IMR-90 (cell line): ENCODE measurements around the gene METTL15. TPM values are rescaled to one million over a fixed set of nuclear protein-coding genes. Genes with fewer than 3 reads are reported as not detected.

Source experiments
- ATAC-seq: fragments of 200-7000 bp; cut with Tn5 transposase; 2 replicates; pipeline ENCODE4 v1.9.1; 2020; ENCODE audit warnings: low read depth, mild to moderate bottlenecking, moderate library complexity
- BruUV-seq: library from RNA; stranded (reverse); fragments of 400-500 nt; replicated peaks from 2 replicates; lab custom pipeline; 2021; lab: Mats Ljungman, UMichigan
- CTCF ChIA-PET: fragments of 300-600 bp; formaldehyde crosslinking; extraction: SDS; loops from one replicate; lab custom pipeline; 2021; ENCODE audit warnings: antibody characterized with exemption; lab: Yijun Ruan, JAX
- POLR2A ChIA-PET: fragments of 300-600 bp; sonication (Branson Sonifier 250); formaldehyde crosslinking; loops from one replicate; lab custom pipeline; 2022; ENCODE audit warnings: antibody characterized with exemption; ENCODE audit not compliant: unreplicated experiment; lab: Charles Lee
- DNase-seq: peaks from one replicate; pipeline ENCODE4 v3.0.0; 2013
- H2AFZ ChIP-seq: replicated peaks from 2 replicates; pipeline ENCODE3; 2013; ENCODE audit warnings: low read length, mild to moderate bottlenecking; ENCODE audit not compliant: poor library complexity
- H2AK5ac ChIP-seq: 2 replicates; pipeline ENCODE4 v1.6.1; 2013; ENCODE audit warnings: low read depth, low read length, inconsistent platforms
- H2AK9ac ChIP-seq: replicated peaks from 2 replicates; pipeline ENCODE3; 2013; ENCODE audit warnings: mild to moderate bottlenecking, low read depth, low read length, moderate library complexity; ENCODE audit not compliant: poor library complexity
- H2BK120ac ChIP-seq: 2 replicates; pipeline ENCODE4 v1.6.1; 2013; ENCODE audit warnings: low read depth, low read length, inconsistent platforms
- H2BK15ac ChIP-seq: 3 replicates; pipeline ENCODE4 v1.6.1; 2013; ENCODE audit warnings: low read depth, low read length, inconsistent platforms
- H2BK20ac ChIP-seq: 2 replicates; pipeline ENCODE4 v1.6.1; 2013; ENCODE audit warnings: low read depth, mild to moderate bottlenecking, inconsistent platforms, low read length, moderate library complexity
- H2BK5ac ChIP-seq: 2 replicates; pipeline ENCODE4 v1.6.1; 2013; ENCODE audit warnings: mild to moderate bottlenecking, low read depth, low read length, inconsistent platforms; ENCODE audit not compliant: poor library complexity, severe bottlenecking
- H3K14ac ChIP-seq: replicated peaks from 2 replicates; pipeline ENCODE4 v1.6.1; 2013; ENCODE audit warnings: low read depth, low read length, inconsistent platforms
- H3K18ac ChIP-seq: 2 replicates; pipeline ENCODE4 v1.6.1; 2013; ENCODE audit warnings: low read depth, low read length, control low read depth
- H3K23ac ChIP-seq: 2 replicates; pipeline ENCODE4 v1.6.1; 2013; ENCODE audit warnings: low read depth, low read length, inconsistent platforms
- H3K27ac ChIP-seq: 2 replicates; pipeline ENCODE4 v1.5.1; 2013; ENCODE audit warnings: mild to moderate bottlenecking, control low read depth, low read length; ENCODE audit not compliant: insufficient read depth
- H3K27me3 ChIP-seq: 2 replicates; pipeline ENCODE4 v1.6.1; 2013; ENCODE audit warnings: low read length; ENCODE audit not compliant: control insufficient read depth, insufficient read depth
- H3K36me3 ChIP-seq: 2 replicates; pipeline ENCODE4 v1.6.1; 2013; ENCODE audit warnings: low read length, mixed read lengths; ENCODE audit not compliant: control insufficient read depth, insufficient read depth
- H3K4ac ChIP-seq: 2 replicates; pipeline ENCODE4 v1.6.1; 2013; ENCODE audit warnings: low read depth, low read length, inconsistent platforms
- H3K4me1 ChIP-seq: 2 replicates; pipeline ENCODE4 v1.6.1; 2013; ENCODE audit warnings: low read length, mixed read lengths; ENCODE audit not compliant: control insufficient read depth, insufficient read depth
- H3K4me2 ChIP-seq: 2 replicates; pipeline ENCODE4 v1.6.1; 2013; ENCODE audit warnings: low read depth, mild to moderate bottlenecking, control low read depth, low read length, moderate library complexity
- H3K4me3 ChIP-seq: 2 replicates; pipeline ENCODE4 v1.5.1; 2013; ENCODE audit warnings: low read depth, mild to moderate bottlenecking, control low read depth, low read length, moderate library complexity; ENCODE audit not compliant: insufficient read depth
- H3K56ac ChIP-seq: 2 replicates; pipeline ENCODE4 v1.6.1; 2013; ENCODE audit warnings: low read length, inconsistent platforms; ENCODE audit not compliant: insufficient read depth; ENCODE audit errors: extremely low read depth
- H3K79me1 ChIP-seq, 2 experiments: 2 replicates each; pipeline ENCODE4 v1.6.1; 2013; ENCODE audit warnings: low read length in 2 of 2, inconsistent platforms in 1 of 2, low read depth in 1 of 2
- H3K9ac ChIP-seq: 2 replicates; pipeline ENCODE4 v1.6.1; 2013; ENCODE audit warnings: low read depth, low read length, control low read depth
- H3K9me1 ChIP-seq: 2 replicates; pipeline ENCODE4 v1.6.1; 2013; ENCODE audit warnings: low read length, inconsistent platforms; ENCODE audit not compliant: insufficient read depth
- H3K9me3 ChIP-seq: 2 replicates; pipeline ENCODE4 v1.6.1; 2013; ENCODE audit warnings: low read length; ENCODE audit not compliant: control insufficient read depth, insufficient read depth
- H4K20me1 ChIP-seq: 2 replicates; pipeline ENCODE4 v1.6.1; 2013; ENCODE audit warnings: low read length, inconsistent platforms; ENCODE audit not compliant: insufficient read depth
- H4K5ac ChIP-seq: 2 replicates; pipeline ENCODE4 v1.6.1; 2013; ENCODE audit warnings: mild to moderate bottlenecking, low read depth, low read length, control low read depth
- H4K8ac ChIP-seq, 2 experiments: 2 replicates each; pipeline ENCODE4 v1.6.1; 2013; ENCODE audit warnings: low read depth in 2 of 2, low read length in 2 of 2, control low read depth in 1 of 2, inconsistent platforms in 1 of 2
- H4K91ac ChIP-seq: 2 replicates; pipeline ENCODE4 v1.6.1; 2013; ENCODE audit warnings: low read depth, low read length, inconsistent platforms; ENCODE audit not compliant: insufficient read depth
- FOS ChIP-seq: fragments of 150-350 bp; IDR thresholded peaks from 2 replicates; pipeline ENCODE4 v1.6.1; 2016; ENCODE audit warnings: low read depth, low read length
- RCOR1 ChIP-seq: IDR thresholded peaks from 2 replicates; pipeline ENCODE4 v1.6.1; 2012; ENCODE audit warnings: mild to moderate bottlenecking, low read length, improper control_type of control experiment; ENCODE audit not compliant: insufficient replicate concordance
- USF2 ChIP-seq: fragments of 150-350 bp; IDR thresholded peaks from 2 replicates; pipeline ENCODE4 v1.6.1; 2017; ENCODE audit warnings: mild to moderate bottlenecking, antibody characterized with exemption, low read length, low read depth
- WGBS, 2 experiments: methylation state at CpG; one replicate each; pipeline versions ENCODE4 v1.1.5 to v1.1.7; 2013; ENCODE audit warnings: missing lambda C conversion rate in 2 of 2; ENCODE audit not compliant: insufficient read length in 1 of 2; ENCODE audit errors: extremely low coverage in 2 of 2; 5-methylcytosine and 5-hydroxymethylcytosine counted together
- dilution Hi-C: fragments of 300-500 bp; cut with HindIII; formaldehyde crosslinking; loops from one replicate; pipeline ENCODE4 v1.14.3; 2018; ENCODE audit warnings: low sequenced_read_pairs; ENCODE audit not compliant: unreplicated experiment
- in situ Hi-C: fragments of 300-500 bp; cut with MboI; formaldehyde crosslinking; loops from 3 replicates; pipeline ENCODE4 v1.14.3; 2019; ENCODE audit warnings: low sequenced_read_pairs, inconsistent platforms, mixed read lengths
- intact Hi-C: fragments of 100-400 bp; cut with micrococcal nuclease; formaldehyde crosslinking; loops from 2 replicates; pipeline ENCODE4 v1.10.0; 2022
- polyA plus RNA-seq, 3 experiments: library from polyadenylated mRNA; depleted of rRNA; stranded (reverse); fragments of >200 nt; gene quantifications; 2 replicates each; pipeline ENCODE4 v1.2.3, GENCODE V29; 2012; ENCODE audit warnings: low replicate concordance in 1 of 3
- total RNA-seq: library from RNA; depleted of rRNA; stranded (reverse); fragments of >200 nt; gene quantifications from 2 replicates; pipeline ENCODE4 v1.2.3, GENCODE V29; 2012

Gene METTL15
- total and polyA plus RNA-seq, 2 of the 4 experiments (the other 2 are of a cell fraction), result 6.5 to 30.5 TPM

GRCh38 chr11:28114731-28115130 is 6.5 kb downstream of the METTL15 start:
- ATAC-seq (no peak), DNase-seq (no peak)
- Histone ChIP-seq H2AFZ (no peak overlapping the region), H3K27me3 (no peaks in the 10 kb centered on the region), H4K8ac (no peak overlapping the region), H3K4me1 (no peaks in the 10 kb centered on the region; the same call in 1 of the 2 replicates), H2BK5ac (no peak overlapping the region), H3K27ac (no peak overlapping the region), H3K4ac (no peak overlapping the region), H4K91ac (no peak overlapping the region), H3K14ac (no peak overlapping the region), H2AK9ac (no peak overlapping the region), H2AK5ac (no peak overlapping the region), H4K5ac (no peak overlapping the region), H3K56ac (no peak overlapping the region), H3K4me2 (no peak overlapping the region), H3K9ac (no peak overlapping the region), H3K36me3 (peaks cover 3% of the 10 kb centered on the region), H4K20me1 (no peaks in the 10 kb centered on the region), H3K9me1 (peaks cover 3% of the 10 kb centered on the region; the same call in 1 of the 2 replicates), H3K23ac (no peak overlapping the region), H2BK15ac (no peak overlapping the region), H3K4me3 (no peak overlapping the region), H2BK20ac (no peak overlapping the region), H3K18ac (no peak overlapping the region), H2BK120ac (no peak overlapping the region), H3K79me1 (peaks cover 14 to 38% of the 10 kb centered on the region in 2 experiments), H3K9me3 (no peaks in the 10 kb centered on the region)
- BruUV-seq, result no TSS peak
- no CpG with 5 or more reads among the region's 1 CpG for WGBS, 2 experiments
- dilution Hi-C loops, result no loop called here
- in situ Hi-C loops, result no loop called here
- intact Hi-C loops, result loop anchor here (5.0 kb wide), 1 partner anchor 1058 kb away; no protein-coding TSS in a partner anchor
- CTCF ChIA-PET, result no interaction called here
- POLR2A ChIA-PET, result no interaction called here
- TF ChIP-seq RCOR1 (no peak), FOS (no peak), USF2 (no peak)
